Measurements from ENCODE around the gene ZFHX3. TPM values are rescaled to one million over a fixed set of nuclear protein-coding genes. Genes with fewer than 3 reads are reported as not detected.

ZFHX3 gene
- total and polyA plus RNA-seq, 10 donors, result 0.47 to 18.5 (median 11.1) TPM

DNA sequence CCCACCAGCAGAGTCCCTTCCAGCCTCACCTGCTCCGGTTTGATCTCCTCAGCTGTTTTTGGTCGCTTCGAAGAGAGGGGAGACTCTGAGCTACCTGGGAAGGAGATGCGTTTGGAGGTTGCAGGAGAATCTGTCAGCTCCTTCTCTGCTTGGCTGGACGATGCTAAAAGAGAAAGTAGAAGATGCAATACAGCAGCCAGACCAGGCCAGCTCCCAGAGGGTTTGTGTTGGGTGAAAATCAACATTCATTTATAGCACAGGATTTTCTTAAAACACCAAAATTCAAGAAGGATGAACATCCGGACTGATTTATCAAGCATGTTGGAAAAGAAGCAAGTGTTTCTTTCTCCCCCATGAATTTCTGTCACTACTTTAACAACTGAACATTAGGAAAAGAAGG is 236.1 kb downstream of the ZFHX3 start:
- Histone ChIP-seq H3K36me3 (peaks cover 0 to 27% (median 0%) of the 10 kb centered on the region in 6 donors), H3K27me3 (replicated peaks in 1 of 7) (no peaks in the 10 kb centered on the region), H3K4me3 (no peak overlapping the region), H3K27ac (no peak overlapping the region), H3K9me3 (no peaks in the 10 kb centered on the region), H3K4me1 (no peaks in the 10 kb centered on the region)
- DNase-seq, result no peak
- TF ChIP-seq POLR2A (IDR thresholded peaks at IDR 0.05) (no peak), POLR2AphosphoS5 (IDR thresholded peaks at IDR 0.05) (no peak)
- TF ChIP-seq, protein P1, sequence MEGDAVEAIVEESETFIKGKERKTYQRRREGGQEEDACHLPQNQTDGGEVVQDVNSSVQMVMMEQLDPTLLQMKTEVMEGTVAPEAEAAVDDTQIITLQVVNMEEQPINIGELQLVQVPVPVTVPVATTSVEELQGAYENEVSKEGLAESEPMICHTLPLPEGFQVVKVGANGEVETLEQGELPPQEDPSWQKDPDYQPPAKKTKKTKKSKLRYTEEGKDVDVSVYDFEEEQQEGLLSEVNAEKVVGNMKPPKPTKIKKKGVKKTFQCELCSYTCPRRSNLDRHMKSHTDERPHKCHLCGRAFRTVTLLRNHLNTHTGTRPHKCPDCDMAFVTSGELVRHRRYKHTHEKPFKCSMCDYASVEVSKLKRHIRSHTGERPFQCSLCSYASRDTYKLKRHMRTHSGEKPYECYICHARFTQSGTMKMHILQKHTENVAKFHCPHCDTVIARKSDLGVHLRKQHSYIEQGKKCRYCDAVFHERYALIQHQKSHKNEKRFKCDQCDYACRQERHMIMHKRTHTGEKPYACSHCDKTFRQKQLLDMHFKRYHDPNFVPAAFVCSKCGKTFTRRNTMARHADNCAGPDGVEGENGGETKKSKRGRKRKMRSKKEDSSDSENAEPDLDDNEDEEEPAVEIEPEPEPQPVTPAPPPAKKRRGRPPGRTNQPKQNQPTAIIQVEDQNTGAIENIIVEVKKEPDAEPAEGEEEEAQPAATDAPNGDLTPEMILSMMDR (IDR thresholded peaks at IDR 0.05 in 8 of 11, conservative IDR thresholded peaks at IDR 0.05 in 3 of 11), result no peak
- intact Hi-C loops (cut with DNase I; ENCODE audit: low total_unique reads), result no loop called here
- WGBS, 5 donors, result 88 to 95% (median 91%) methylated on average over 6 of the region's 6 CpGs

DNA sequence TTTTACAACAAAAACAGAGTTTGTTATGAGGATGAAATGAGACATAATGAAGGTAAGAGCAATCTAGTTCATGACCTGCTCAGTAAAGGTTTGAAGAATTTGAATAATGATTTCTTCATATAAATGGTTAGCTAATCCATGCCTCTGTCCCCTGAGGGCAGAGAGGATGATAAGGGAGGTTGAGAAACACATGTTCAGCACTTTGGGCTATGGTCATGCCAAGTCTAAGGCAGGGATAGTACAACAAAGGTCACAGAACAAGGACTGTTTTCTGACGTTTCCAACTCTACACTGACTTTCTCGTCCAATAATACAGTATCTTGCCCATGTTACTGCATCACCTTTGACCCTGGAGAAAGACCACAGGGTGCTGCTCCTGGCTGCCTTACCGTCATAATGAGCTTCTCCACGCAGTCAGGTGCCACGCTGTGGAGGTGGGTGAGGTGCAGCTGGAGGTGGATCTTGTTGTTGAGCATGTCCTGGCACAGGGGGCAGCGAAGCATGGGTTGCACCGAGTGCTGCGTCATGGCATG is 236.7 kb downstream of the ZFHX3 start:
- TF ChIP-seq POLR2AphosphoS5 (IDR thresholded peaks at IDR 0.05) (no peak), POLR2A (IDR thresholded peaks at IDR 0.05) (no peak)
- TF ChIP-seq, protein P1 (IDR thresholded peaks at IDR 0.05 in 8 of 11, conservative IDR thresholded peaks at IDR 0.05 in 3 of 11), result no peak
- Histone ChIP-seq H3K9me3 (no peaks in the 10 kb centered on the region), H3K4me3 (no peak overlapping the region), H3K4me1 (no peaks in the 10 kb centered on the region), H3K27me3 (replicated peaks in 1 of 7) (no peaks in the 10 kb centered on the region), H3K27ac (no peak overlapping the region), H3K36me3 (peaks cover 0 to 30% (median 0%) of the 10 kb centered on the region in 6 donors)
- intact Hi-C loops (cut with DNase I; ENCODE audit: low total_unique reads), result no loop called here
- no peak for DNase-seq
- WGBS, 5 donors, result 90 to 96% (median 94%) methylated on average over 8 of the region's 8 CpGs

DNA sequence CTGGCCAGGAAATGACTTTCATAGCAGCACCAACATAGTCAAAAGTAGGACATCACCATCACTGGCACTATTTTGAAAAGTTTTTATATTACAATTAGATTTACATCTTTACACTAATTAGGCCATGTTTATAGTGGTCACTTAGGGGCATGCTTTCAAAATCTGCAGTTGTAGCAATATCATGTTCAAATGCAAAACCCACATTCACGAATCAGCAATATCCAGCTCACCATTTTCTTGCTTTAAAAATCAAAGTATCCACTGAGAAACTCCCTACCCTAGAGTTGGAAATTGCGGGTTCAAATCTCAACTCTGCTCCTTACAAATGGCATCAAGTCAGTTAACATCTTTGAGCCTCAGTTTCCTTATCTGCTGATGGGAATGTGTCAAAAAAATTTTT is 237.4 kb downstream of the ZFHX3 start:
- H3K9me3 ChIP-seq, result no peaks in the 10 kb centered on the region
- TF ChIP-seq, protein P1 (IDR thresholded peaks at IDR 0.05 in 8 of 11, conservative IDR thresholded peaks at IDR 0.05 in 3 of 11), result no peak
- TF ChIP-seq POLR2AphosphoS5 (IDR thresholded peaks at IDR 0.05) (no peak), POLR2A (IDR thresholded peaks at IDR 0.05) (no peak)
- no peak for DNase-seq
- no peak overlapping the region for H3K4me3 ChIP-seq
- intact Hi-C loops (cut with DNase I; ENCODE audit: low total_unique reads), result no loop called here
- peaks cover 0 to 30% (median 0%) of the 10 kb centered on the region in 6 donors for H3K36me3 ChIP-seq
- H3K27me3 ChIP-seq (replicated peaks in 1 of 7), result no peaks in the 10 kb centered on the region
- H3K27ac ChIP-seq, result no peak overlapping the region
- no peaks in the 10 kb centered on the region for H3K4me1 ChIP-seq
- WGBS, 5 donors, result 66 to 99% (median 94%) methylated on average over 2 of the region's 2 CpGs

DNA sequence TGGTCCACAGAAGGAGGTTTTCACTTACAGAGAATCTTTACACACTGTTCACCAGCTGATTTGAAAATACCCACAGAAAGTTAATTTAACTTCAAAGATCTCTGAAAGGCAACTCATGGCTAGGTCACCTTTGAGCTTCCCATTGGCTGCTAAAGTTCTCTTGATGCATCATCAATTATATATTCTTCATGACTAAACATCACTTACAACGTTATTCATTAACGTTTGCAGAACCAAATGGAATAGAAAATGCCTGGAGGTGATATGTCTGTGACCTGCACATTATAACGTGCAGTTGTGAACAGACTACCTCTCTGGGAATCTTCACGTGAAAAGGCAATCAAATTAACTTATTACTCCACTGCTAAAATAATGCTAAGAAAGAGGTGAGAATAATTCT is 238.5 kb downstream of the ZFHX3 start:
- no peaks in the 10 kb centered on the region for H3K27me3 ChIP-seq (replicated peaks in 1 of 7)
- peaks cover 0 to 30% (median 0%) of the 10 kb centered on the region in 6 donors for H3K36me3 ChIP-seq
- no peaks in the 10 kb centered on the region for H3K4me1 ChIP-seq
- no peak overlapping the region for H3K27ac ChIP-seq
- H3K9me3 ChIP-seq, result no peaks in the 10 kb centered on the region
- no peak overlapping the region for H3K4me3 ChIP-seq
- no peak for TF ChIP-seq POLR2A (IDR thresholded peaks at IDR 0.05)
- TF ChIP-seq POLR2AphosphoS5 (IDR thresholded peaks at IDR 0.05), result no peak
- TF ChIP-seq, protein P1 (IDR thresholded peaks at IDR 0.05 in 8 of 11, conservative IDR thresholded peaks at IDR 0.05 in 3 of 11), result no peak
- intact Hi-C loops (cut with DNase I; ENCODE audit: low total_unique reads), result no loop called here
- no peak for DNase-seq
- 87 to 95% (median 94%) methylated on average over 4 of the region's 4 CpGs for WGBS, 5 donors
